Activated CD4-positive, alpha-beta T cell treated with anti-CD3 and anti-CD28 coated beads, Interleukin-2, Interleukin-6, amounts not matched to agents 100 ng/mL and 50 ng/mL, durations not matched to agents 16 hours and 8 hours (primary cell): ENCODE data around the gene TCP11L1.
A peak's percentile ranks its signal among the peaks of the same experiment; 100 is the strongest.
"Not testable (repeated sequence)": the region's sequence is repeated elsewhere in the genome, so short reads cannot be mapped to it uniquely, and the experiment has no call there.

ENCODE experiments used
- DNase-seq: peaks from one replicate; pipeline ENCODE4 v3.0.0-alpha.2; 2020

TCP11L1 gene

GRCh38 chr11:33039274-33040032 lies at the start of gene TCP11L1:
TCP11L1 (plus strand) TSS chr11:33039572; CDS start chr11:33043774, 4,202 bp downstream.
- peak; percentile 90 for DNase-seq

- no peak for DNase-seq
Observed at GRCh38 chr11:32990481-32990880, 48.9 kb upstream of the TCP11L1 start.

GRCh38 chr11:32991427-32991826 lies 47.9 kb upstream of the TCP11L1 start:
- DNase-seq, result no peak

- no peak for DNase-seq
Observed at GRCh38 chr11:32991898-32992297, 47.5 kb upstream of the TCP11L1 start.

DNA sequence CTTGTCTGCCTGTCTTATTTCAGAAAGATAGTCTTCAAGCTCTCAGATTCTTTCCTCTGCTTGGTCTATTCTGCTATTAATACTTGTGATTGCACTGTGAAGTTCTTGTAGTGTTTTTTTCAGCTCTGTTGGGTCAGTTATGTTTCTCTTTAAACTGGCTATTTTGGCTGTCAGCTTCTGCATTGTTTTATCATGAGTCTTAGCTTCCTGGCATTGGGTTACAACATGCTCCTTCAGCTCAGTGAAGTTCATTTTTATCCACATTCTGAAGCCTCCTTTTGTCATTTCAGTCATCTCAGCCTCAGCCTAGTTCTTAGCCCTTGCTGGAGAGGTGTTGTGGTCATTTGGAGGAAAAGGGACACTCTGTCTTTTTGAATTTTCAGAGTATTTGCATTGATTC lies 39.2 kb upstream of the TCP11L1 start:
- DNase-seq, result no peak

DNA sequence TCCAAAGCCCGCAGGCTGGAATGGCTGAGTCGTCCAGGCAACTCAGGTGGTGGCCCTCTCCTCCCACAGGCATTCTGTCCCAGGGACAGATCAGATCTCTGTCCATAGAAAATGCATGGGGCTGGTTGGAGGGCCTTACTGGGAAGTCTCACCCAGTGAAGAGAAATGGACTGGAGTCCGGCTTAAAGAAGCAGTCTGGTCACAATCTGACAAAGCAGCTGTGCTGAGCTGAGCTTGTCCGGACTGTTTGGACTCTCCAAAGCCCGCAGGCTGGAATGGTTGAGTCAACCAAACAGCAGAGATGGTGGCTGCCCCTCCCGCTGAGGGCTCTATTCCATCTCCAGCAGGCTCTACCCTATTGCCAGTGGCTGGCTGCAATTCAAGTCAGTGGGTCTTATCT lies 38.1 kb upstream of the TCP11L1 start:
- no peak for DNase-seq

DNA sequence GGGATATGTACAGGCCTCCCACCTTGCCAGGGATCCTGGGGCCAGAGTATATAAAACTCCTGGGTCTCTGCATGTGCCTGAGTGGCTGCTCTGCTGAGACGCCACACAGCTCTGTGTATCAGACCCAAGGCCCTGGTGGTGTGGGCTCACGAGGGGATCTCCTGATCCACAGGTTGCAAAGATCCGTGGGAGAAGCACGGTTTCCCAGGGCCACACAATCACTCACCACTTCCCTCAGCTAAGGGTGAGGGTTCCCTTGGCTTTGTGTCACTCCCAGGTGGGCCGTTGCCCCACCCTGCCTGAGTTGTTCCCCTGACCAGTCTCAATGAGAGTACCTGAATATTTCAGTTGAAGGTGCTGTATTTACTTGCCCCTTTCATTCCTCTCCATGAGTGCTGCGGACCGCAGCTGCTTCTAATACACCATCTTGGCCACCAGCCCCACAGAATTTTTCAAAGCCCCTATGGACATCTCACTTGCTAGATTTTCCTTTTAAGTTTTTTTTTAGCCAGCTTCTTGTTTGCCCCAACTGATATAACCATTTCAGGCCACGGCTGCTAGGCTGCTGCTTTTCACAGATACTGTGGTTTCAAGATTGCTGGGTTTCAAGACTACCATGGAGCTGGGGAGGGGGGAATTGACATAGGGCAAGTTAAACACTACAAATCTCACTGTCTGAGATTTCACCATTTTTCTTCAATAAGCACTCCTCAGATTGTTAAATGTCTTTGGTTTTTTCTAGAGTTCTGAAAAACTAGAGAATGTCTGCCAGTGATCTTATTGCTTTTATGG lies 37.4 kb upstream of the TCP11L1 start:
- DNase-seq, result no peak

DNA sequence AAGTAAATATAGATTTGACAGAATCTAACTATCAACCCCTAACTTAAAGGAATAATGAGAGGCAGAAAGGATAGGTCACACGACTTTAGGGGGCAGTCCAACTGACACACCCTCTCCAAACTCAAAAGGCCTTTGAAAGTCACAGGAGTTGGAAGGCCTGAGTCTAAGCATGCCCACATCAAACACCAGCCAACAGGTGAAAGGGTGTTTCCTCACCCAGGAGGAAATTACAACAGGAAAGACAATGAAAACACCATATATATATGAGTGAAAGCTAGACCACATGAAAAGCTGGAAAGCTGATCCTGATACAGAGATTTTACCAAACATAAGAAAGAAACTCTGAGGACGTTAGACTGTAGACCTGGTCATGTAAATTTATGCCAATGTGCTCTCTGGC lies 34.2 kb upstream of the TCP11L1 start:
- peak; percentile 34 for DNase-seq

DNA sequence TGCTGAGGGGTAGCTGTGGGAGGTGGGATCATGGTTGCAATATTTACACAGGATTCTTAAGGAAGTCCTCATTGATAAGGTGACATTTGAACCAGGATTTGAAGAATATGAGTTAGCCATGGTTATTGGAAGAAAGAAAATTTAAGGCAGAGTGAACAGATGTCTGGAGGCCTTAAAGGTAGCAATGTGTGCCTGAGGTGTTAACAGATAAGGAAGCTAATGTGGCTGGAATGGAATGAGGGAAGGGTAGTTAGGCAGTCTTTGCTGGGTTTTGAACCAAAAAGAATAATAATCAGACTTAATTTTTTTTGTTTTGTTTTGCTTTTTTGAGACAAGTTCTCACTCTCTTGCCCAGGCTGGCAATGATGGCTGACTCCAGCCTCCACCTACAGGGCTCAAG lies 33.4 kb upstream of the TCP11L1 start:
- no peak for DNase-seq

DNA sequence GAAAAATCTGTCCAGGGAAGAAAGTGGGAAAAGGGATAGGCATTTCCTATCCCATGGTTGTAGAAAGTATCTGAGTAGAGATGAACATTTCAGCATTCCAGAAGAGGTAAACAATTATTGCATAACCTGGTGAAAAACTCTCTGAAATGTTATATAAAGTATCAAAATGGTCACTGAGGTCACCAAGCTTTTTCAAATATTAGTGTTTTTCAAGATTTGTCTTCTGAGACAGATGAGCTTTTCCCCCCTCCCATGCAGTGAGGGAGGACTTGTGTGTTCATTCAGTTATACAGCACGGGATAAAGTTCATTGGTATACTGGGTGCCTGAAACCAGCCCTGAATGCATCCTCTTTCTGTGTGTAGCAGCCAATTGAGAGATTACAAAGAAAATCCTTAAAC lies 25.6 kb upstream of the TCP11L1 start:
- DNase-seq, result no peak

DNA sequence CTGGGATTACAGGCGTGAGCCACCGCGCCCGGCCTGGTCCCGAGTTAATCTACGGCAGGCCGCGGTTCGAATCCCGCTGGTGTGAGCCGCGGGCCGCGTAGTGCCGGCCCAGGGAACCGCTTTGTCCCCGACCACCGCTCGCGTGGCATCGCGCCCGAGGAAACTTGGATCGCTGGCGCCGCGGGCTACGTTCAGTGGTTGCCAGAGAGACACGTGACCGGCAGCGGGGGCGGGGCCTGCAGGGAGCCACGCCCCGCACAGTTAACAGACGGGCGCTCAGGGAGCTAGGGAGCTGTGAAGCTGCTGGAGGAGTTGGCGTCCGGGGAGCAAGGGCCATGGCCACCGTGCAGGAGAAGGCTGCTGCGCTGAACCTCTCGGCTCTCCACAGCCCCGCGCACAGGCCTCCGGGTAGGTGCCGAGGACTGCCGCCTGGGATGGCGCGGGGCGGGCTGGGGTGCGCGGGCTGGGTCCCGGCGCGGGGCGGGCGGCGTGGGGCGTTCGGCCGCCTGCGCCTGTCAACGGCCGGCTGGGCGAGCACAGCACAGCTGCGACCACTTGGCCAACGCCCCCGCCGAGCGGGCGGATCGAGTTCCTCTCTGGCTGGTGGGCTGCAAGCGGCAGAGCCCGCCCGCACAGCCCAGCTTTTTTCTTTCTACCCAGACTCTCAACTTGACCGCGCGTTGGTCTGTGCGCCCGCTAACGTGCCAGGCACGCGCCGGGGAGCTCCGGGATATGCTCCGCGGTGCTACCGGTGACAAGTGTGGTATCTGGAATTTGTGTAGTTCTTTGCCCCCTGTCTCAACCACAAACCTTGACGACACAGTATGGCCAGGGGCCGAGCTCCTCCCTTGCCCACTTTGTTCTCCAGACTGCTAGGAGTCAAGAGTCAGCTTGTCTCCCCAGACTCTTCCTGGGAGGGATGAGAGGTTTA lies 23.5 kb upstream of the TCP11L1 start, which contains the start of gene DEPDC7:
Gene DEPDC7, plus strand, starts transcription at position 258 of the 931 bp plus-strand sequence. Its CDS starts 78 bp downstream, at position 336.
- DNase-seq, result peak; percentile 77

DNA sequence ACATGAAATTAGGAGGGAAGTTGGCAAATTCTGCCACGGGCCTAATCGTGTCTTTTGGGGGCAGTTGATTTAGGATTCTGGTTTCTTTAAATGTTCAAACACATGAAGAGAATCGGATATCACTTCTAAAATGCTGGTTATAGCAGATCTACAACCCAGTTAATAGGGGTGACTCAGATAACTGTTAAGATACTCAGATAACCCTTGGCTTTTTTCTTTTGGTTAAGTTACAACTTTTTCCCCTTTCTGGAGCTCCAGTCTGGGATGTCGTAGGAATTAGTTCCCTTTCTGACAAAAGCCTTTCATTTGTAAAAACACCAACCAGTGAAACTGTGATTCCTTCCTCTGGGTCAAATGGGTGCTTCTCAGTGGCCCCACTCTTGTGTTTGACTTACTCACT lies 22.7 kb upstream of the TCP11L1 start:
- DNase-seq, result no peak

DNA sequence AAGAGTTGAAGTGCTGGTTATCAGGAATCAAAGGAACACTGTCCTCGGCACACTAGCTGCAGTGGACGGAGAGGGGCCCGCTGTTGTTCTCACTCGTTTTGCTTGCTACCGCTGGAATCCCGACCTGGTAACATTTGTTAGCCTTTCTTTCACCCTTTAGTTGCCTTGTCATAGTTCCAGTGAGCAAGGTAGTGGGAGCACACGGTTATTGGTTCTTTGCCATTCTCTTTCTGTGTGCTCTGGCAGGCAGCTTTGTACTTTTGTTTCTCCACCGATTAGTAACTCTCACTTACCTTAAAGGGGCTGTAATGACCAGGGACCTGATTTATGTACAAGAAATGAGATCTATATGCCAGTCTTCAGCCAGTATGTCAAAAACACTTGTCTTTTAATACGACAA lies 21.9 kb upstream of the TCP11L1 start:
- no peak for DNase-seq

DNA sequence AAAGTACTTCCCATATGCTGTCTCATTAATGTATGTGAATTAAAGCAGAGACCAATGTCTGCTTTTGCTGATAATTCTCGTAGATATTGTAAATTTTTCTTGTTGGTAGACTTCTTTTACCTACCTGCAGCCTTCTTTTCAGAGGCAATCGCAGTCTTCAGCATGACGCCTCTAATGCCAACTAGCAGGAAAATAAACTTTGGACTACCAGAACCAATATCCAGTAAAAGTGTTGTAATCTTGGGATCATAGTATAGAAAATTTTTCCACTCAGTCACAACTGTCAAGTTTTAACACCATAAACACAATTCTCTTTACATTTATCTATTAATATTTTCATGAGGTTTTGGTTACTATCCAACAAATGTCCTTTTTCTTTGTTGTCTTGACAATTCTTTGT lies 21.4 kb upstream of the TCP11L1 start:
- no peak for DNase-seq

DNA sequence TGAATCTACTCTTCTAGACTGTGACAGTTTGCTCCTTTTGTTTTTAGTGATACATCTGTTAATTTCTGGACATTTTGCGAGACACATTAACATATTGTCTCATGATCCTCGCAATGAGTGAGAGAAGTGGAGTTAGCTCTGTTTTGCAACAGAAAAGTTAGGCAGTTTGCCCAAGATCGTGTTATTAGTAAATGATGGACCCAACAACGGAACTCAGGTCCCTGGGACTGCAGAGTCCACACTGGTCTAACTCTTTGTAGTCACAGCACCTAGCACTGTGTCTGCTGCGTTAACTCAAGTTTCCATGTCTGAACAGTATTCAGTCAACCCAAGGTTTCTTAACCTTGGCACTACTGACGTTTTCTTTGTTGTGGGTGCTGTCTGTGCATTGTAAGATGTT lies 20.5 kb upstream of the TCP11L1 start:
- DNase-seq, result no peak

DNA sequence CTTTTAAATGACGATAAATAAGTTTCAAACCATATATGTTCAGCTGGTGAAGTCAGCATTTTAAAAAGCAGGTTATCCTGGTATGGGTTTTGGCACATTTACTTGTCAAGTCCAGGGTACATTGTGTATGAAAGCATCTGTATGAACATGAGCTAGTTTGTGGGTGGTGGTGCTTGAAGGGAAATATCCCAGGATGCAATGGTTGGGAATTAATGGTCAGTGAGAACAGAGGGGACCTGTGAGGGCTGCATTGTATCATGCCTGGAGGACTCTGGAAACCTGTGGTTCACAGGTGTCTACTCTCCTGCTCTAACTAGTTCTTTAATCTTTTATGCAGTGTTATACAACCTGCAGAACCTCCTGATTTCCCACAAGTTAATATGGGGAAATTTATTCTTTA lies 17.9 kb upstream of the TCP11L1 start:
- DNase-seq, result no peak

- no peak for DNase-seq
Observed at GRCh38 chr11:33021937-33022336, 17.4 kb upstream of the TCP11L1 start.

DNA sequence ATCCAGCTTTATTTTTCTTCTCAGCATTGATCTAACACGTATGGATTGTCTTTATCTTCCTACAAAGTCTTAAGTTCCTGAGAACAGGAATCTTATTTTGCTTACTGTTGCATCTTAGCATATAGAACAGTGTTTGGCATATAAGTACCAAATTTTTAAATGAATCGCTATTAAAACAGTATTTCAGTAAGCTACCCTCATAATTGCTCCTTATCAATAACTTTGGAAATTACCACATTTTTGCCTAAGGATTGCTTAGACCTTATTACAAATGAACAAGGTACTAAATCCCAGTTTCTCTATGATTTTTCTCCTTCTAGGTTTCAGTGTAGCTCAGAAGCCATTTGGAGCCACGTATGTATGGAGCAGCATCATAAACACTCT lies 14.0 kb upstream of the TCP11L1 start:
- no peak for DNase-seq

DNA sequence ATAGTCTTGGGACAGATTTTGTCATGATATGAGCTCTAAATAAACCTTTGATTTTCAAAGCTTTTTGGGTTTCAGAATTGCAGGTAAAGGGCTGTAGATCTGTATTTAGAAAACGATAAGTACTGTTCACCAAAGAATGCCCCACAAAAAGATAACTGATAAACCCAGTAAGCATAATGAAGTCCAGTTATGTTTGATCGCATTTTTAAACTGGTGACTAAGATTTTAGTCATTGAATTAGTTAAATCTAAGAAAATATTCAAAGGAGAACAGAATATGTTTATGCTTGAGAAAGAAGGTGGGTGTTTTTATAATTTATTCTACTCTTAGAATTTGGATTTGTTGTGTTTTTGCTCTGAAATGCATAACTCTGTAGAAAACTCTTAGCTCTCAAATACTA lies 12.1 kb upstream of the TCP11L1 start:
- DNase-seq, result no peak

- no peak for DNase-seq
Observed at GRCh38 chr11:33027846-33028536, 11.4 kb upstream of the TCP11L1 start.

GRCh38 chr11:33028537-33028914 lies 10.8 kb upstream of the TCP11L1 start:
- no peak for DNase-seq

- DNase-seq, result not testable (repeated sequence)
Observed at GRCh38 chr11:33029218-33029617, 10.2 kb upstream of the TCP11L1 start.

DNA sequence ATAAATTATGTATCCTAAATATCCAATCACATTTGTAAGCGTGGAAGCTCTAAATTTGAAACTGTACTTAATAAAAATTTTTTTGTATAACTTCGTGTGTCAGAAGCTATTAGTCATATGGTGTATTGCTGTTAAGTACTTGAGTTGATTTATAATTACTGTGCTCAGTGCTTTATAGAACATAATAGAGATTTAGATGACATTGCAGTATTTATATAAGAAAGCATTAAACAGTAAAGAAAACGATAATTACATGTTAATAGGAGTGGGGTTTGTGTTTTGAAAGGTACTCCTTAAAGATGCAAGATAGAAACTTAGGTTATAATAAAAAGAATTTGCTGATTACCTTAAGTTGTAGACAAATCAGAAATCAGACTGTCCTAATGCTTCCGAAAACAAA lies 5.9 kb upstream of the TCP11L1 start:
- no peak for DNase-seq
